GM12874 (cell line): Measurements from ENCODE around the gene SCAMP3.

Source experiments
- TF ChIP-seq, protein P1 (sequence below): IDR thresholded peaks from 2 replicates; pipeline ENCODE4 v1.5.1; 2011; ENCODE audit warnings: low read depth, mild to moderate bottlenecking, control low read depth, low read length, moderate library complexity; ENCODE audit not compliant: insufficient read depth

Gene SCAMP3

DNA sequence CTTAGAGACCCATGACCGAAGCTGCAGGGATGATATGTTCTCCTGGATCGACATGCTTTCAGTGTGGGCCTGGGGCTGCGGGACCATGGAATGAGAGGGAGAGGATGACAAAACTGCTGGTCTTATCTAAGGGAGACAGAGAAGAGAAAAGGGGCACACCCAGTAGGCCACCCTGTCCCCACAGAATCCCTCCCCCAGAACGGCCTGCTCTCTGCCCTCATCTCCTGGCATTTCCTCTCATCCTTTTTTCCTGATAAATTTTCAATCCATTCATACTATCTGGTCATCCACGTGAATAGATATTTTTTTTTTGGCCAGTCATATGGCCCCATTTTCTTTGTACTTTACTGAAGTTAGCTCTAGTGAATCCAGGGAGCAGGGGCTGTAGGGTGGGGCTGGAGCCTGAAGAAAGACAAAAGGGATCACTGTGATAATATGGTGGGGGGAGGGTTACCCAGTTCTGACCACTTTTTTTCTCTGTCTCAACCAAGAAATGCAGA, 39.2 kb upstream of the SCAMP3 start, which contains the start of gene PKLR:
PKLR (minus strand) TSS at position 97 of the 500 bp plus-strand sequence; CDS start at position 54, 43 bp downstream.
- TF ChIP-seq, protein P1, sequence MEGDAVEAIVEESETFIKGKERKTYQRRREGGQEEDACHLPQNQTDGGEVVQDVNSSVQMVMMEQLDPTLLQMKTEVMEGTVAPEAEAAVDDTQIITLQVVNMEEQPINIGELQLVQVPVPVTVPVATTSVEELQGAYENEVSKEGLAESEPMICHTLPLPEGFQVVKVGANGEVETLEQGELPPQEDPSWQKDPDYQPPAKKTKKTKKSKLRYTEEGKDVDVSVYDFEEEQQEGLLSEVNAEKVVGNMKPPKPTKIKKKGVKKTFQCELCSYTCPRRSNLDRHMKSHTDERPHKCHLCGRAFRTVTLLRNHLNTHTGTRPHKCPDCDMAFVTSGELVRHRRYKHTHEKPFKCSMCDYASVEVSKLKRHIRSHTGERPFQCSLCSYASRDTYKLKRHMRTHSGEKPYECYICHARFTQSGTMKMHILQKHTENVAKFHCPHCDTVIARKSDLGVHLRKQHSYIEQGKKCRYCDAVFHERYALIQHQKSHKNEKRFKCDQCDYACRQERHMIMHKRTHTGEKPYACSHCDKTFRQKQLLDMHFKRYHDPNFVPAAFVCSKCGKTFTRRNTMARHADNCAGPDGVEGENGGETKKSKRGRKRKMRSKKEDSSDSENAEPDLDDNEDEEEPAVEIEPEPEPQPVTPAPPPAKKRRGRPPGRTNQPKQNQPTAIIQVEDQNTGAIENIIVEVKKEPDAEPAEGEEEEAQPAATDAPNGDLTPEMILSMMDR = no peak

DNA sequence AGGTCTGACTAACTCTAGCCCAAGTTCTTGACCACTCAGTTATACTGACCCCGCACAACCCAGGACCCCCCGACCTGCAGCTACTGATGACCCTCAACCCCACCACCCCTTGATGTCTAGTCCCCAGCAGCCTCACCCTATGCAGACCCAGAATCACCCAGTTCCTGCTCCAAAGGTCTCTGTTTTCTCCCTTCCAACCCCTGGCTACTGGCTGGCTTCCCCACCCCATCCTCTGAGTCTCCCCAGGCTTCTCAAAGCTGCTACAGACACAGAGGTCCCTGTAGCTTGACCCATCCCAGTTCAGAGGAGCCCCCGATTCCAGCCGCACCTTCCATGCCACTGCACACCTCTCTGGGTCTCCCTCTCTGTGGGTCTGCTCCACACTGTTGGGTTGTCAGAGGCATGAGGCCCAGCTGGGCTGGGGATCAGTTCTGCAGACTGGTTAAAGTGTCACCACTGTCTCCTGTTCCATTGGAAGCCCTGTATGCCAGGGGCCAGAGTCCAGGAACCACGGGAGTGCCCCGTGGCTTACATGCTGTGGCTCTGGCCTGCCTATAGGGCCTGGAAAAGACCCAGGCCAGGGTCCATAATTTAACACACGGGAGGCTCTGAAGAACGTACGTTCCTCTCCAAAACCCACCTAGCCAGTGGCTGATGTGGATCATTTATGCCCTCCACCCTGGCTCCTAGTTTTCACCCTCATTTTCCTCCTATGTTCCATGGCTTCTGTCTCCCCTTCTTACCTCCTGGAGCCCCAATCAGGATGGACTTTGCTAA, 38.6 kb upstream of the SCAMP3 start:
- TF ChIP-seq, protein P1 = no peak

DNA sequence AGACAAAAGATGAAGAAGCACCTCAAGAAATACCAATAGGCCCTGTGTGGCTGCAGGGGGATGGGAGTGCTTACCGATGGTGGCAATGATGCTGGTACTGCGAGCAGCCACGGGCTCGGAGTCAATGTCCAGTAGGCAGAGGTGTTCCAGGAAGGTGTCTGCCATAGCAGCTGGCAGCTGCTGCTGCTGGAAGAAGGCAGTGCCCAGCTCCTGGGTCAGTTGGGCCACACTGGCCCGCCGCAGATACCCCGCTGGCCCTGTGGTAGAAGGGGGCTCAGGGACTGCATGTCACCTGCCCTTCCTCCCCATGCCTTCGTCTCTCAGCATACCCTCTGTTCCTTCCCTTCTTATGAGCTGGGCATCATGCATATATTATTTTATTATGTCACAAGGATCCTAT, 37.9 kb upstream of the SCAMP3 start:
- TF ChIP-seq, protein P1 = no peak

DNA sequence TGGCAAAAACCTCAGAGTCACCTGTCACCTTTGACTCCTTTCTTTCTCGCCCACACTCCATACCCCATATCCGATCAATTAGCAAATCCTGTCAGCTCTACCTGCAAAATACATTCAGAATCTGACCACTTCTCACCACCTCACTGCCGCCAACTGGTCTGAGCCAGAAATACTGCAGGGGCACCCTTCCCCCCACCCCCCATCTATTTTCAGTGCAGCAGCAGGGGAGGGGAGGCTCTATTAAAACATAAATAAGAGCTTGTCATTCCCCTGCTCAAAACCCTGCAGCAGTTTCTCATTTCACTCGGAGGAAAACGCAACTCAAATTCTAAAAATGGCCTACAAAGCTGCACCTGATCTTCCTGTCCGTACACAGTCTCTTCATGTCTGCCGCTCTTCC, 35.2 kb upstream of the SCAMP3 start:
- TF ChIP-seq, protein P1 = no peak

- TF ChIP-seq, protein P1 = no peak
Measured at GRCh38 chr1:155296661-155297060, 34.5 kb upstream of the SCAMP3 start.

- TF ChIP-seq, protein P1 = no peak
Measured at GRCh38 chr1:155295942-155296267, 33.7 kb upstream of the SCAMP3 start.

- TF ChIP-seq, protein P1 = no peak
Measured at GRCh38 chr1:155295183-155295941, 33.2 kb upstream of the SCAMP3 start.
